Testis (tissue), 3 donors: ENCODE measurements around the gene LCE3E. TPM values are rescaled to one million over a fixed set of nuclear protein-coding genes. Genes with fewer than 3 reads are reported as not detected.

Experiments
- DNase-seq: peaks from one replicate; pipeline ENCODE4 v3.0.0-alpha.2; 2019
- H3K27ac ChIP-seq, 2 donors: fragments of 200-600 bp; sonication (generic); one replicate each; pipeline ENCODE4 v1.5.1; 2019
- H3K27me3 ChIP-seq: fragments of 200-600 bp; sonication (generic); one replicate; pipeline ENCODE4 v1.5.1; 2019
- H3K36me3 ChIP-seq: fragments of 200-600 bp; sonication (generic); one replicate; pipeline ENCODE4 v1.5.1; 2017; ENCODE audit warnings: low read depth; ENCODE audit errors: missing control alignments
- H3K4me1 ChIP-seq: fragments of 200-600 bp; sonication (generic); one replicate; pipeline ENCODE4 v1.5.1; 2019
- H3K4me3 ChIP-seq, 2 donors: fragments of 200-600 bp; sonication (generic); one replicate each; pipeline ENCODE4 v1.5.1; 2017 to 2019
- H3K9me3 ChIP-seq: fragments of 200-600 bp; sonication (generic); one replicate; pipeline ENCODE4 v1.5.1; 2017
- POLR2A ChIP-seq: fragments of 450-650 bp; IDR thresholded peaks from one replicate; pipeline ENCODE4 v1.6.1; 2017; ENCODE audit warnings: antibody characterized with exemption, mild to moderate bottlenecking, moderate library complexity
- WGBS, 2 donors: methylation state at CpG; one replicate each; pipeline ENCODE4 v1.1.5; 2018; 5-methylcytosine and 5-hydroxymethylcytosine counted together
- intact Hi-C: fragments of 100-400 bp; cut with DNase I; formaldehyde crosslinking; loops from one replicate; pipeline ENCODE4 v1.15.1; 2023; ENCODE audit warnings: low total_unique reads
- polyA plus RNA-seq: library from polyadenylated mRNA; stranded (reverse); fragments of 350-450 nt; fragmentation: Illumina TruSeq; extraction: RNeasy Lipid Tissue Mini Kit (QIAGEN cat#74804); gene quantifications from one replicate; pipeline ENCODE4 v1.2.3, GENCODE V29; 2014; ENCODE audit warnings: low read depth, low replicate concordance; ENCODE audit not compliant: insufficient read depth
- total RNA-seq, 2 donors: library from RNA; depleted of rRNA; stranded (reverse); fragments of >200 nt; gene quantifications; one replicate each; pipeline ENCODE4 v1.2.3, GENCODE V29; 2016
- TF ChIP-seq, protein P1 (sequence below), 3 experiments: fragments of 450-650 bp in 2 of 3; fragments of 200-600 bp in 1 of 3; sonication (generic) in 1 of 3; IDR thresholded peaks; one replicate each; pipeline ENCODE4 v1.5.1; 2016 to 2019; ENCODE audit warnings: antibody characterized with exemption in 3 of 3, mild to moderate bottlenecking in 2 of 3, moderate library complexity in 1 of 3

LCE3E gene
- total and polyA plus RNA-seq, 3 donors from 2014 or later = not detected

DNA sequence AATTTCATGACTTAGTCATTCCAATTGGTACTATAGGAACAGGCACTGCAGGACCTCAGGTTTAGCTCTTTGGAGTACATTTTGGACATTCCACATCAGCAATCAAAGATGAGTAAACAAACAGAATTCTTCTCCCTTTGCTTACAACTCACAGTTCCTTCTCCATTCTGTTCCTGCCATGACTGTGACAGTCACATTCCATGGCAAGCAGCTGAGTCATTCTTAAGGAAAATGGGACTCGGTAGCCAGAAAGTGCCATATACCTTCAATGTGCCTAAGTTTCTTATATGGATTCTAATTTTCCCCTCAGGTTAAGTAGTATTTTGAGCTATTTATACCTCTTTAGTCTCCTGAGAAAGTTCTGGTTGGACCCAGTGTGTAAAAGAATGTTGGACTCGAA, 26.7 kb downstream of the LCE3E start:
- H3K27me3 ChIP-seq = no peaks in the 10 kb centered on the region
- no peaks in the 10 kb centered on the region for H3K36me3 ChIP-seq
- WGBS, 2 donors = 74 to 85% methylated on average over 2 of the region's 2 CpGs
- DNase-seq = no peak
- no peaks in the 10 kb centered on the region for H3K9me3 ChIP-seq
- H3K4me3 ChIP-seq = no peak overlapping the region
- TF ChIP-seq POLR2A = no peak
- H3K27ac ChIP-seq = no peak overlapping the region
- H3K4me1 ChIP-seq = peaks cover 4% of the 10 kb centered on the region
- intact Hi-C loops = no loop called here

DNA sequence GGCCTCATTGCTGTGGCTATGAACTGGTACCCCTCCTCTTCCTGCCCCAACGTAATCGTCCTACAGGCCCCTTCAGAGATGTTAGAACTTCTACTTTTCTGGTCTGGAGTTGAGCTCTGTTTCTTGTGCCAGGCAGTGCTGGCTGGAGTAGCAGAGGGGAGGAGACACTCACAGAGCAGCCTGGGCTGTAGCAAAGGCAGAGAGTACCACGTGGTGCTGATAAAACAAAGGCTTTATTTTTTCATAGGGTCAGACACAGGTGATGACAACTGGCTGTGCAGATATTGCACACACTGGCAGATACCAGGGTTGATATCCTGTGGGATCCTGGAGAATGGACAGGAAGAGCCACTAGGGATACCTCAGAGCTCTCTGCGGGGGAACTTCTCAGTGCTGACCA, 29.1 kb downstream of the LCE3E start:
- WGBS, 2 donors = 13 to 52% methylated on average over 2 to 4 of the region's 4 CpGs
- no peak overlapping the region for H3K27ac ChIP-seq
- no peaks in the 10 kb centered on the region for H3K9me3 ChIP-seq
- H3K27me3 ChIP-seq = no peaks in the 10 kb centered on the region
- H3K36me3 ChIP-seq = no peaks in the 10 kb centered on the region
- no peak overlapping the region for H3K4me3 ChIP-seq
- TF ChIP-seq POLR2A = no peak
- TF ChIP-seq, protein P1, sequence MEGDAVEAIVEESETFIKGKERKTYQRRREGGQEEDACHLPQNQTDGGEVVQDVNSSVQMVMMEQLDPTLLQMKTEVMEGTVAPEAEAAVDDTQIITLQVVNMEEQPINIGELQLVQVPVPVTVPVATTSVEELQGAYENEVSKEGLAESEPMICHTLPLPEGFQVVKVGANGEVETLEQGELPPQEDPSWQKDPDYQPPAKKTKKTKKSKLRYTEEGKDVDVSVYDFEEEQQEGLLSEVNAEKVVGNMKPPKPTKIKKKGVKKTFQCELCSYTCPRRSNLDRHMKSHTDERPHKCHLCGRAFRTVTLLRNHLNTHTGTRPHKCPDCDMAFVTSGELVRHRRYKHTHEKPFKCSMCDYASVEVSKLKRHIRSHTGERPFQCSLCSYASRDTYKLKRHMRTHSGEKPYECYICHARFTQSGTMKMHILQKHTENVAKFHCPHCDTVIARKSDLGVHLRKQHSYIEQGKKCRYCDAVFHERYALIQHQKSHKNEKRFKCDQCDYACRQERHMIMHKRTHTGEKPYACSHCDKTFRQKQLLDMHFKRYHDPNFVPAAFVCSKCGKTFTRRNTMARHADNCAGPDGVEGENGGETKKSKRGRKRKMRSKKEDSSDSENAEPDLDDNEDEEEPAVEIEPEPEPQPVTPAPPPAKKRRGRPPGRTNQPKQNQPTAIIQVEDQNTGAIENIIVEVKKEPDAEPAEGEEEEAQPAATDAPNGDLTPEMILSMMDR (IDR thresholded peaks at IDR 0.05) = no peak
- peak; percentile 42 for DNase-seq
- peaks cover 4% of the 10 kb centered on the region for H3K4me1 ChIP-seq
- intact Hi-C loops = no loop called here

GRCh38 chr1:152535774-152536173, 30.8 kb downstream of the LCE3E start:
- DNase-seq = no peak
- WGBS, 2 donors = 50 to 63% methylated on average over 3 of the region's 3 CpGs
- H3K4me3 ChIP-seq = no peak overlapping the region
- TF ChIP-seq, protein P1 (IDR thresholded peaks at IDR 0.05) = no peak
- TF ChIP-seq POLR2A = no peak
- H3K4me1 ChIP-seq = peaks cover 4% of the 10 kb centered on the region
- intact Hi-C loops = no loop called here
- no peak overlapping the region for H3K27ac ChIP-seq
- no peaks in the 10 kb centered on the region for H3K36me3 ChIP-seq
- H3K9me3 ChIP-seq = no peaks in the 10 kb centered on the region
- H3K27me3 ChIP-seq = no peaks in the 10 kb centered on the region

DNA sequence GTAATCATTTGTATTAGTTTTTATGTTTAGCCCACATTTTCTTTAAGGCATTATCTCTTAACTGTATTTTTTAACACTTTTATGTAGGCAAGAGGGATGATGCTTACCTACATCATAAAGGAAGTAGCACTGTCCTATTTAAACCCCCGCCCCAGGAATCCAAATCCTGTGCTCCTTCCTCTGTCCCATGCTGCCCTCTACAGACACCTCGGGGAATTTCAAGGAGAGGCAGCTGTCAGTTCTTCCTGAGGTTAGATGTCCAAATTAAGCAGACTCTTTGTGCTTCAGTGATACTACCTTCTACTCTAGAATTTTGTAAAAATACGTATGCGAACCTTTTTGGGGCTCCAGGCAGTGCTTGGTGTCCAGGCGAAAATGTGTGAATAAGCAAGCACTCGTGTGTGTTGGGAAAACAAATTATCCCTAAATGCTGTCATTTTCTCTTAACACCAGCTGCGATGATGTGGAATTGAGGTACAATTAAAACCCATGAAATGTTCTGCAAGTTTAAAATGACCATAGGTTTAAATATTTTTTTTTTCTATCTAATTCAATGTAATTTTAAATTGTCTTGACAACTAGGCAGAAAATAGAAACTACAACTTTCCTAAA, 33.1 kb downstream of the LCE3E start:
- no peaks in the 10 kb centered on the region for H3K36me3 ChIP-seq
- no peaks in the 10 kb centered on the region for H3K27me3 ChIP-seq
- H3K9me3 ChIP-seq = no peaks in the 10 kb centered on the region
- no peak overlapping the region for H3K4me3 ChIP-seq
- H3K4me1 ChIP-seq = peaks cover 4% of the 10 kb centered on the region
- no peak overlapping the region for H3K27ac ChIP-seq
- 14 to 18% methylated on average over 7 of the region's 7 CpGs for WGBS, 2 donors
- TF ChIP-seq, protein P1 (IDR thresholded peaks at IDR 0.05) = peak in 2 of 3 experiments; percentile 39 to 59
- no peak for TF ChIP-seq POLR2A
- DNase-seq = peak; percentile 72
- intact Hi-C loops = no loop called here

DNA sequence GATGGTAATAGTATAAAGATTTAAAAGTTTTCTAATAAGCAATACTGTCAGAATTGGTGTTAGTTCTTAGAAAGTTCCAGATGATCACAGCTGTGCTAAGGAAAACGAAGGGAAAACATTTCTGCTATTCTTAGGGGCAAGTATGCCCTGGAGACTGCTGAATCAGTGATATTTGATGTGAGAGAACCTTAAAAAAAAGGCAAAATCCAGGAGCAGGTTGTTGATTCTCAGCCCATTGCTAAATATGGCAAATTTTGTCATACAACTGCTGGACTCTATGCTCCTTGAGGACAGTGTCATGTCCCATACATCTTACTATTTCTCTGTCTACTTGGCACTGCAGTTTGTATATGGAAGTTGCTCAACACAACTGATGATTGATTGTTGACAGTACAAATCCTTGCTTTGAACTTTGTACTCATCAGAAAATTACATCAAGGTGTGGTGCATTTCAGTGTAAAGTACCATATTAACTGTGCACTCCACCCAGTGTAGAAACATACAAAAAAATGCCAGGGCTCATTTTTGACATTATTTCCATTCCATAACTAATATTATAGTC, 41.4 kb downstream of the LCE3E start:
- Histone ChIP-seq H3K4me3 (no peak overlapping the region), H3K27ac (no peak overlapping the region), H3K36me3 (no peaks in the 10 kb centered on the region), H3K27me3 (no peaks in the 10 kb centered on the region), H3K4me1 (no peaks in the 10 kb centered on the region), H3K9me3 (no peaks in the 10 kb centered on the region)
- TF ChIP-seq, protein P1 (IDR thresholded peaks at IDR 0.05) = no peak
- TF ChIP-seq POLR2A = no peak
- intact Hi-C loops = no loop called here
- WGBS, 2 donors = 31 to 37% methylated on average over 1 of the region's 1 CpG
- DNase-seq = no peak
